ENCODE data around the gene SEL1L.

SEL1L gene

GRCh38 chr14:81437244-81437643 lies 96.4 kb downstream of the SEL1L start:
- H3K4me3 ChIP-seq (replicated peaks in 1 of 2; ENCODE audit: low read depth in 2 of 2, low read length in 2 of 2): no peak overlapping the region
- no peak for TF ChIP-seq CTCF (IDR thresholded peaks at IDR 0.05; ENCODE audit: low read depth, low read length)
- DNase-seq (ENCODE audit: low read depth in 2 of 2): no peak

- peak overlapping the region; percentile 44 to 52 for H3K4me3 ChIP-seq (replicated peaks in 1 of 2; ENCODE audit: low read depth in 2 of 2, low read length in 2 of 2)
- TF ChIP-seq CTCF (IDR thresholded peaks at IDR 0.05; ENCODE audit: low read depth, low read length): no peak
- peak; percentile 42 to 64 for DNase-seq (ENCODE audit: low read depth in 2 of 2)
These were observed 97.1 kb downstream of the SEL1L start for GRCh38 chr14:81436296-81437138.

- H3K4me3 ChIP-seq (replicated peaks in 1 of 2; ENCODE audit: low read depth in 2 of 2, low read length in 2 of 2): peak overlapping the region; percentile 19 to 22
These were observed 98.0 kb downstream of the SEL1L start for GRCh38 chr14:81435391-81436295.

GRCh38 chr14:81435048-81435390 lies 98.6 kb downstream of the SEL1L start:
- no peak for DNase-seq (ENCODE audit: low read depth in 2 of 2)
- no peak for TF ChIP-seq CTCF (IDR thresholded peaks at IDR 0.05; ENCODE audit: low read depth, low read length)
- no peak overlapping the region for H3K4me3 ChIP-seq (replicated peaks in 1 of 2; ENCODE audit: low read depth in 2 of 2, low read length in 2 of 2)

More at GRCh38 chr14:81435391-81436295, 98.0 kb downstream of the SEL1L start:
- peak; percentile 20 to 23 for DNase-seq (ENCODE audit: low read depth in 2 of 2)
- TF ChIP-seq CTCF (IDR thresholded peaks at IDR 0.05; ENCODE audit: low read depth, low read length): no peak

GRCh38 chr14:81434230-81434629 lies 99.4 kb downstream of the SEL1L start:
- H3K4me3 ChIP-seq (replicated peaks in 1 of 2; ENCODE audit: low read depth in 2 of 2, low read length in 2 of 2): no peak overlapping the region
- no peak for TF ChIP-seq CTCF (IDR thresholded peaks at IDR 0.05; ENCODE audit: low read depth, low read length)
- DNase-seq (ENCODE audit: low read depth in 2 of 2): no peak

GRCh38 chr14:81433378-81433777 lies 100.3 kb downstream of the SEL1L start:
- no peak overlapping the region for H3K4me3 ChIP-seq (replicated peaks in 1 of 2; ENCODE audit: low read depth in 2 of 2, low read length in 2 of 2)
- DNase-seq (ENCODE audit: low read depth in 2 of 2): no peak
- no peak for TF ChIP-seq CTCF (IDR thresholded peaks at IDR 0.05; ENCODE audit: low read depth, low read length)
